NOMO-1 treated with DMSO at 0.1 percent for 48 hours (cell line): ENCODE measurements around the gene DSCAML1.
A peak's percentile ranks its signal among the peaks of the same experiment; 100 is the strongest.

ENCODE experiments used
- DNase-seq: peaks from one replicate; lab custom pipeline; 2025; ENCODE audit not compliant: unreplicated experiment; lab: John Stamatoyannopoulos, UW

DSCAML1 gene

GRCh38 chr11:117671370-117671769, 125.6 kb downstream of the DSCAML1 start:
- DNase-seq: no peak

GRCh38 chr11:117670924-117671323, 126.1 kb downstream of the DSCAML1 start:
- DNase-seq: no peak

- DNase-seq: no peak
Observed at GRCh38 chr11:117670443-117670842, 126.6 kb downstream of the DSCAML1 start.

- DNase-seq: no peak
Observed at GRCh38 chr11:117669616-117670015, 127.4 kb downstream of the DSCAML1 start.

GRCh38 chr11:117669062-117669461, 128.0 kb downstream of the DSCAML1 start:
- no peak for DNase-seq

GRCh38 chr11:117668321-117668751, 128.7 kb downstream of the DSCAML1 start:
- no peak for DNase-seq

GRCh38 chr11:117664897-117665296, 132.1 kb downstream of the DSCAML1 start:
- no peak for DNase-seq

- DNase-seq: peak; percentile 4
Observed at GRCh38 chr11:117663821-117664220, 133.2 kb downstream of the DSCAML1 start.

- DNase-seq: no peak
Observed at GRCh38 chr11:117663414-117663813, 133.6 kb downstream of the DSCAML1 start.

GRCh38 chr11:117662671-117663269, 134.2 kb downstream of the DSCAML1 start:
- DNase-seq: no peak

GRCh38 chr11:117662255-117662654, 134.8 kb downstream of the DSCAML1 start:
- no peak for DNase-seq

- DNase-seq: no peak
Observed at GRCh38 chr11:117658809-117659208, 138.2 kb downstream of the DSCAML1 start.

- DNase-seq: no peak
Observed at GRCh38 chr11:117657794-117658193, 139.2 kb downstream of the DSCAML1 start.

GRCh38 chr11:117654281-117655255, 142.4 kb downstream of the DSCAML1 start:
- no peak for DNase-seq

- DNase-seq: no peak
Observed at GRCh38 chr11:117652521-117652920, 144.5 kb downstream of the DSCAML1 start.

- peak; percentile 1 for DNase-seq
Observed at GRCh38 chr11:117649296-117650055, 147.5 kb downstream of the DSCAML1 start.

- no peak for DNase-seq
Observed at GRCh38 chr11:117647872-117648271, 149.1 kb downstream of the DSCAML1 start.

GRCh38 chr11:117647207-117647606, 149.8 kb downstream of the DSCAML1 start:
- no peak for DNase-seq

GRCh38 chr11:117646411-117646810, 150.6 kb downstream of the DSCAML1 start:
- DNase-seq: no peak

GRCh38 chr11:117644403-117645155, 152.4 kb downstream of the DSCAML1 start:
- no peak for DNase-seq
